GM10248 (cell line): Measurements from ENCODE around the gene USP47.
A peak's percentile ranks its signal among the peaks of the same experiment; 100 is the strongest.

Experiments
- CTCF ChIA-PET: fragments of 300-600 bp; sonication (Branson Sonifier 250); formaldehyde crosslinking; extraction: SDS; loops from one replicate; lab custom pipeline; 2021; ENCODE audit warnings: antibody characterized with exemption; lab: Yijun Ruan, JAX
- POLR2A ChIA-PET: fragments of 350-650 bp; sonication (Branson Sonifier 250); formaldehyde crosslinking; extraction: SDS; loops from one replicate; lab custom pipeline; 2020; ENCODE audit warnings: antibody characterized with exemption; lab: Yijun Ruan, JAX
- DNase-seq: peaks from one replicate; pipeline ENCODE4 v3.0.0; 2012; ENCODE audit errors: extremely low spot score
- CTCF ChIP-seq: IDR thresholded peaks from 2 replicates; pipeline ENCODE4 v1.5.1; 2012; ENCODE audit warnings: mild to moderate bottlenecking, low read depth; ENCODE audit errors: extremely low read depth, missing control alignments, control extremely low read depth

Gene USP47

GRCh38 chr11:11913395-11913794, 71.6 kb downstream of the USP47 start:
- POLR2A ChIA-PET: no interaction called here
- CTCF ChIA-PET: no interaction called here
- no peak for TF ChIP-seq CTCF
- DNase-seq: no peak

GRCh38 chr11:11915625-11916024, 73.9 kb downstream of the USP47 start:
- DNase-seq: no peak
- ChIA-PET CTCF (no interaction called here), POLR2A (no interaction called here)
- no peak for TF ChIP-seq CTCF

- DNase-seq: no peak
- no peak for TF ChIP-seq CTCF
- CTCF ChIA-PET: no interaction called here
- POLR2A ChIA-PET: no interaction called here
Measured at GRCh38 chr11:11916981-11917399, 75.2 kb downstream of the USP47 start.

- no peak for TF ChIP-seq CTCF
- DNase-seq: no peak
- POLR2A ChIA-PET: no interaction called here
- CTCF ChIA-PET: no interaction called here
Measured at GRCh38 chr11:11923828-11924227, 82.1 kb downstream of the USP47 start.

GRCh38 chr11:11929920-11930319, 88.1 kb downstream of the USP47 start:
- CTCF ChIA-PET: interaction anchor here (0.7 kb wide), 1 partner anchor 14 kb away, joined by 3 read pairs; no protein-coding TSS in a partner anchor
- no peak for DNase-seq
- POLR2A ChIA-PET: no interaction called here
- TF ChIP-seq CTCF: no peak

- DNase-seq: peak; percentile 5
- CTCF ChIA-PET: interaction anchor here (0.8 to 2.2 kb wide), 9 partner anchors 10 to 56 kb away, joined by 3 to 11 read pairs (median 4); no protein-coding TSS in a partner anchor
- POLR2A ChIA-PET: no interaction called here
- peak; percentile 32 for TF ChIP-seq CTCF
Measured at GRCh38 chr11:11931461-11932055, 89.8 kb downstream of the USP47 start.
